GM12873 (cell line): Measurements from ENCODE around the gene PPIG.

ENCODE experiments used
- CTCF ChIP-seq: IDR thresholded peaks from 2 replicates; pipeline ENCODE4 v1.5.1; 2012; ENCODE audit warnings: low read depth, mild to moderate bottlenecking, moderate library complexity, low read length, control low read depth; ENCODE audit not compliant: insufficient read depth; ENCODE audit errors: missing control alignments

The PPIG gene

DNA sequence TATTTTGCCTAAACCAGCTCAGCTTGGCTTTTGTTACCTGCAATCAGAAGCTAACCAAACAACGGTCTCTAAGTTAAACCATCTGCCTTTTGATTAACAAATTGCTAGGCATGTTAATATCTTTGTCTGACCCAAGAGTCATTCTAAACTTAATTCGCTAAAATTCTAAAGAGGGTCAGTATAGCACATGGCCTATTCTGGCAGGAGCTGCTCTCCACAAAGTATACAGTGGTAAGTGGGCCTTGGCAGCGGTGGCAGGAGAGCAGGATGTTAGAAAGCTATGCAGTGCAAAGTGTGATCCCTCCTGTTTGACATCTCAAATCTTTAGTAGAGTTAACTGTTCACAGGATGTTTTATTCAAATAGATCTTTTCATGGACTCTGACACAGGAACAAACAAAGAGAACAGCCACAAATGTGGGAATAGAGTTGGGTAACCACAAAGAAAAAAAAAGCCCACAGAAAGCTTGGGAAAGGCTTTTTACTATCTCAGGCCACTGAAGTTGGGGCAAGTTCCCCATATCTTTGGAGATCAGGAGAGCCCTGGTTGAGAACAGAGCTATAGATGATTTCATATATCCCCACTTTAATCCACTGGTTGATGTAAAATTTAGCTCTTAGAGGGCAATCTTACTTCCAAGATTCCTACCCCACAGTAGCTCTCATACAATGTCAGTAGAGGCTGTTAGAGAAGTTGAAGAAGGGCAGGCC is 99.4 kb downstream of the PPIG start:
- no peak for TF ChIP-seq CTCF

DNA sequence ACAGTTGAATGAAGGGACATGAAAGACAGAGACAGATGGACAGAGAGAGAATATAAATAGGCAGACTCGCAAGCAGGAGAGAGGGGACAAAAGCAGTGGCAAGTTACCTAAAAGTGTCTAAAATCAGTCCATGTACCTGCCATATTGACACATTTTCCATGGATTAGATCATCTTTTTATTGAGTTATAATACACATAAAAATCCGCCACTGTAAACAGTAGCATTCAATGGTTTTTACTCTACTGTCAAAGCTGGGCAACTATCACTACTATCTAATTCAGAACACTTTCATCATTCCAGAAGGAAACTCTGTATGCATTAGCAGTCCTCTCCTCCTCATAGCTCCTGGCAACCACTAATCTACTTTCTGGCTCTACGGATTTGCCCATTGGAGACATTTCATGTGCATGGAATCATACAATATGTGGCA is 100.0 kb downstream of the PPIG start:
- no peak for TF ChIP-seq CTCF

DNA sequence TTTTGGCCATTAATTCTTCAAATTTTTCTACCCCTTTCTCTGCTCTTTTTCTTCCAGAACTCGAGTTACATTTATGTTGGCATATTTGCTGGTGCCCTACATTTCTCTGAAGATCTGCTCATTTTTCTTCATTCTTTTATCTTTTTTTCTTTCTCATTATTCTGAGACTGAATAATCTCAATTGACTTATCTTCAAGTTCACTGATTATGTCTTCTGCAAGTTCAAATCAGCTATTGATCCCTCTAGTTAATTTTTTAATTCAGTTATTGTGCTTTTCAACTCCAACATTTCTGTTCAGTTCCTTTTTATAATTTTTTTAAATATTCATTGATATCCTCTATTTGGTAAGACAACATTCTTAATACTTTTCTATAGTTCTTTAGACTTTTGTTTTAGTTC is 106.8 kb downstream of the PPIG start:
- no peak for TF ChIP-seq CTCF
